Hair follicle dermal papilla cell (primary cell): ENCODE results near the gene OR9G1. TPM values are rescaled to one million over a fixed set of nuclear protein-coding genes. Genes with fewer than 3 reads are reported as not detected.

Source experiments
- small RNA-seq: library from RNA; depleted of rRNA; stranded (forward); fragments of <200 nt; gene quantifications from one replicate; pipeline ENCODE3, GENCODE V24; 2012
- total RNA-seq: library from RNA; depleted of rRNA; stranded (reverse); fragments of >200 nt; gene quantifications from 2 replicates; pipeline ENCODE4 v1.2.3, GENCODE V29; 2012

The OR9G1 gene
- not detected in 2 replicates for total RNA-seq

GRCh38 chr11:56698795-56699194 is at the start of gene OR9G1:
OR9G1 (plus strand) TSS chr11:56699095; CDS start chr11:56700388, 1,293 bp downstream.

DNA sequence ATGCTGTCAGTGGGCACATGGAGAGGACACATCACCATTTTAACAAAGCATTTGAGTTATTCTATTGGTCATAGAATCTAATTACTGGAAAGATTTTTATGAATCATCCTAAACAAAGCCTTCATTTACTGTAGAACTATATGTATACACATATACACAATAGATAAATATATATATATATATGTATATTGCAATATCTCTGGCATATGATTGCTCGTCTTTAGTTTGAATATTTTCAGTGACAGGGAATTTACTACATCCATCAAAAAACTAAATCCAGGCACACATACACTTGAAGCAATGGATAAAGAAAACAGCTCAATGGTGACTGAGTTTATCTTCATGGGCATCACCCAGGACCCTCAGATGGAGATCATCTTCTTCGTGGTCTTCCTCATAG is 35.5 kb upstream of the OR9G1 start, which contains the start of gene OR5AR1:
Gene OR5AR1 (plus strand): TSS at position 301 of the 400 bp plus-strand sequence. CDS start 0 bp downstream, at position 301.

GRCh38 chr11:56748597-56748996 is 49.7 kb downstream of the OR9G1 start, which contains the start of gene OR9G4:
OR9G4 (minus strand) TSS chr11:56748697; CDS start chr11:56743766, 4,931 bp downstream.

Small RNA genes within 50 kb of the gene (small RNA-seq; reads per million reads assigned to genes)
- gene AP001803.1 (not detected), gene AP004245.1 (0.93 reads per million, percentile 16 among the genes with 10 or more reads in this experiment), gene MIR6128 (not detected)

Other genes starting within 250 kb of the OR9G1 start
- gene OR5M3, start 225.7 kb upstream of the OR9G1 start, total RNA-seq: not detected in 2 replicates
- not detected in 2 replicates for gene OR5M8, start 207.7 kb upstream of the OR9G1 start, total RNA-seq
- gene OR5M11, start 155.8 kb upstream of the OR9G1 start, total RNA-seq: not detected in 2 replicates
- gene OR5M10, start 121.4 kb upstream of the OR9G1 start, total RNA-seq: not detected in 2 replicates
- not detected in 2 replicates for gene OR5M1, start 84.2 kb upstream of the OR9G1 start, total RNA-seq
- gene OR5AP2, start 56.7 kb upstream of the OR9G1 start, total RNA-seq: not detected in 2 replicates
- not detected in 2 replicates for gene OR5AR1, start 35.4 kb upstream of the OR9G1 start, total RNA-seq
- not detected in 2 replicates for gene OR9G4, start 49.6 kb downstream of the OR9G1 start, total RNA-seq